22Rv1 (cell line): ENCODE results near the gene USB1.

ENCODE experiments used
- H3K27ac ChIP-seq: fragments of 450-650 bp; 2 replicates; pipeline ENCODE4 v1.5.1; 2017
- ZFX ChIP-seq: fragments of 450-650 bp; IDR thresholded peaks from 2 replicates; pipeline ENCODE4 v1.6.1; 2017; ENCODE audit warnings: antibody characterized with exemption, borderline replicate concordance
- TF ChIP-seq, protein P1 (sequence below): fragments of 450-650 bp; IDR thresholded peaks from 2 replicates; pipeline ENCODE4 v1.5.1; 2017; ENCODE audit warnings: mild to moderate bottlenecking

The USB1 gene

DNA sequence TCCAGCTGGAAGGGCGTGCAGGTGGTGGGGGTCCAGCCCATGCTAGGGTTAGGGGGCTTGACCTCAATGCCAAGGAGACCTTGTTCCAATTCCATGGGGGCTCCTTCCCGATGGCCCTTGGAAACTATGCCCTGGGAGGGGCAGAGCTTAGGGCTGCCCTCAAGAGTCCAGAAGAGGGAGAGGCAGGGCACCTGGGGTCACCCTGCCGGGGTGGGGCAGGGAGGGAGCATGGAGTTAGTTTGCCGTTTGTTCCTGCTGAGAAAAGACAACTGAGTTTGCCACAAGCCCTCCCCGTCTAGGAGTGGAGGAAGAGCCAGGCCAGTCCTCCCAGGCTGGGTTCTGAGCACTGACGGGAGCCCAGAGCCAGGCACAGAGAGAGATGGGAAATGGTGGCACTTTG, 45.7 kb downstream of the USB1 start:
- no peak overlapping the region for H3K27ac ChIP-seq
- no peak for TF ChIP-seq ZFX
- TF ChIP-seq, protein P1, sequence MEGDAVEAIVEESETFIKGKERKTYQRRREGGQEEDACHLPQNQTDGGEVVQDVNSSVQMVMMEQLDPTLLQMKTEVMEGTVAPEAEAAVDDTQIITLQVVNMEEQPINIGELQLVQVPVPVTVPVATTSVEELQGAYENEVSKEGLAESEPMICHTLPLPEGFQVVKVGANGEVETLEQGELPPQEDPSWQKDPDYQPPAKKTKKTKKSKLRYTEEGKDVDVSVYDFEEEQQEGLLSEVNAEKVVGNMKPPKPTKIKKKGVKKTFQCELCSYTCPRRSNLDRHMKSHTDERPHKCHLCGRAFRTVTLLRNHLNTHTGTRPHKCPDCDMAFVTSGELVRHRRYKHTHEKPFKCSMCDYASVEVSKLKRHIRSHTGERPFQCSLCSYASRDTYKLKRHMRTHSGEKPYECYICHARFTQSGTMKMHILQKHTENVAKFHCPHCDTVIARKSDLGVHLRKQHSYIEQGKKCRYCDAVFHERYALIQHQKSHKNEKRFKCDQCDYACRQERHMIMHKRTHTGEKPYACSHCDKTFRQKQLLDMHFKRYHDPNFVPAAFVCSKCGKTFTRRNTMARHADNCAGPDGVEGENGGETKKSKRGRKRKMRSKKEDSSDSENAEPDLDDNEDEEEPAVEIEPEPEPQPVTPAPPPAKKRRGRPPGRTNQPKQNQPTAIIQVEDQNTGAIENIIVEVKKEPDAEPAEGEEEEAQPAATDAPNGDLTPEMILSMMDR, result no peak

DNA sequence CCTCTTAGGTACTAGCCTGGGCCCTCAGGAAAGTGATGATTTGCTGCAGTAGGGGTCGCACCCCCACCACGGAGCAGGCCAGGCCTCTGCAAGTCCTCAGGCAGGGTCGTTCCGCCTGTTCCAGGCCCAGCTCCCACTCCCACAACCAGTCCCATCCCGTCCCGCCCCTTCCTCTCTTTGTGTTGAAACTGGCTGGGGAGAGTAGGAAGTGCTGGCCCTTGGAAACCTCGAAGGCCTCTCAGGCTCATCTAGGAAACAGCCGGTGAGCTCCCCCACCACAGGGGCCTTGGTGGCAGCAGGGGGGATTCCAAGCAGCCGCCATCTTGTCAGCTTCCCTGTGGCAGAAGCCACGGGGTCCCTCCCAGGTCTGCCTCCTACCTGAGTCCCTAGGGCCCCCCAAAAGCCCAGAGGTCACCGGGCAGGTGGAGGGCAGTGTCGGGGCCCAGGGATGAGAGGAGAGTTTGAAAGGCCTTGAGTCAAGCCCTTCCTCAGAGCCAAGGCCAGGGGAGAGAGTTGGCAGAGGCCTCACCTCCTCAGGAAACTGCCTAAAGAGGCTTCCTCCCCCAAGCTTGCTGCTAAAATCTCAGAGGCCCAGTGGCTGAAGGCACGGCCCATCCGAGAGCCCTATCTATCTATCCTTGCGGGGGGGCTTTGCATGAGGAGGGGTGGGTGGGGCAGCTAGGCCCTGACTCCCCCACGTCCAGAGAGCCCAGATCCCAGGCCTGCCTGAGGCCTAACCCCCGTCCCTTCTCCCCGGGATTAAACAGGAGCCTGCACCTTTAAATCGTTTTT, 46.5 kb downstream of the USB1 start:
- H3K27ac ChIP-seq, result no peak overlapping the region
- TF ChIP-seq, protein P1, result no peak
- no peak for TF ChIP-seq ZFX

DNA sequence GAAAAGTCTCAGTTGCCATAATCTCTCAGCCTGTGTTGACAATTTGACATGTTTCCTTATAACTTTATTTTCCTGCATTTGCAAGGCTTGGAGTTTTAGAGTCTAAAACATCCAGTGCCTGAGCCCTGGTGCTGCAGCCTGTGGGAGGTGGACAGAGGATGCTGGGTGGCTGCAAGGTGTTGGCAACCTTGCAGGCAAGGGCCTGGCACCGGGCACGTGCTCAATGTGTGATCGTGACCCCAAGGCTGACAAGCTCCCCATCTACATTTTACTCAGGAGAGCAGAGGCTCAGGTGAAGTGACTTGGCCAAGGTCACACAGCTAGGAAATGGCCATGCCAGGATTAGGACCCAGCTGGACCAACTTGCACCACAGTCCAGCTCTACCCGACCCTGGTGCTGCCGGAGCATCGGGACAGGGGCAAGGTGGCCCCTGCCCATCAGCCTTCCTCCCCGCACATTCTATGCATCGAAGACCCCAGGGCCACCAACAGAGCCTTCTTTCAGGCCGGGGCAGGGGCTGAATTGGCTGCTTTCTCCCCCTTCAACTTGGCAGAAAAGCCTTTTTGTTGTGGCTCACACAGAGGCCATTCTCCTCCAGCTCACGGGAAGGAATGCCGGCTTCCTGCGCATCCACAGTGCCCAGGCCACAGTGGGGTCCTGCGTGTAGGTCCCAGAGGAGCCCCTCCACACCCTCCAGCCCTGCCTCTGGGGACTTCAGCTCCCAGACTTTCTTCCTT, 47.5 kb downstream of the USB1 start:
- H3K27ac ChIP-seq, result no peak overlapping the region
- TF ChIP-seq, protein P1, result no peak

DNA sequence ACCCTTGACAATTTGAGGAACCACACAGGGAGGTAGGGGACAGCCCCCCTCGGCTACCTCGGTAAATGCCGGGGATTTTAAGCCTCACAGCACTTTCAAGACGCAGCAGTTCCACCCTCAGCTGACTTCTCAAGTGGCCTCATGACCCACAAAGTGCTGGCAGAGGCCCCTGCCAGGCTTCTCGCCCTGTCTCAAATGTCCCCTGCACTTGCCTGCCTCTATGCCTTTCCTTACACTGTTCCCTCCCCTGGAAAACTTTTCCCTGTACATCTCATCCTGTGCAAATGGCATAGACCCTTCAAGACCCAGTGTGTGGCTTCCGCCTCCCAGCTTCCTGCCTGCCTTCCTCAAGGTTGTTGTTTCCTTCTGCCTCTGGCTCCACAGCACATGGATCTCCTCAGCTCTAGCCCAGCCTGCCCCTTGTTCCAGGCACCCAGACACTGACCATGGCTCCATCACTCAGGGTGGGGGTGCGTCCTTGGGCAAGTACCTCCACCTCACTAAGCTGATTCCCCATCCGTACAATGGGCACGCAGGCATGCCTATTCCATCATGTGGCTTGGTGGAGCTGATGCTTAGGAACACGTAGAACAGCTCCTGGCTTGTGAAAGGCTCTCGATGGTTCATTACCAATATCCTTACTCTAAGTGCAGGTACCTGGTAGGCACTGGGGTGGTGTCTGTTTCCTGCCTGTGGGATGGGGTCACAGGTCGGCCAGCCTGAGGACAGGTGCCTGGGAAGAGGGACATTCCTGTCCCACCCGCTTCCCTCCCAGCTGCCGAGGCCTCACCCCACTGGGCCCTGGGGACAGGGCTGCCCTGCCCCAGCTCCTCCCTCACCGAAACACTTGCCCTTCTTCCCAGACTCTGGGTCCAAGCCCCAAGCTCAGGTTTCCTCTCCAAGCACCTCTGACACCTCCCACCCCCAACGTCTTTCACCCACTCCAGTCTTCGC, 48.3 kb downstream of the USB1 start:
- TF ChIP-seq, protein P1, result no peak
- no peak for TF ChIP-seq ZFX
- H3K27ac ChIP-seq, result no peak overlapping the region

DNA sequence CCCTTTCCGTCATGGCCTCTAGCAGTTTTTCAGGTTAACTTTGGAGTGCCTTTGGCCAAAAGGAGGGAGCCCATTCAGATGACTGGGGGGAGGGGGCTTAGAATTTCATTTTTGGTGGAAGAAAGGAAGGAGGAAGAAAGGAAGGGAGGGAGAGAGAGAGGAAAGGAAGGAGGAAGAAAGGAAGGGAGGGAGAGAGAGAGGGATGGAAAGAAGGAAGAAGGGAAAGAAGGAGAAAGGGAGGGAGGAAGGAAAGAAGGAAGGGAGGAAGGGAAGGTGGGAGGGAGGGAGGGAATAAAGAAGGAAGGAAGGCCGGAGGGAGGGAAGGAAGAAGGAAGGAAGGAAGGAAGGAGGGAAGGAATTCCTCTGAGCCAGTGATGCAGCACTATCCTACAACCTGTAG, 50.1 kb downstream of the USB1 start:
- H3K27ac ChIP-seq, result no peak overlapping the region
- no peak for TF ChIP-seq ZFX
- TF ChIP-seq, protein P1, result no peak

DNA sequence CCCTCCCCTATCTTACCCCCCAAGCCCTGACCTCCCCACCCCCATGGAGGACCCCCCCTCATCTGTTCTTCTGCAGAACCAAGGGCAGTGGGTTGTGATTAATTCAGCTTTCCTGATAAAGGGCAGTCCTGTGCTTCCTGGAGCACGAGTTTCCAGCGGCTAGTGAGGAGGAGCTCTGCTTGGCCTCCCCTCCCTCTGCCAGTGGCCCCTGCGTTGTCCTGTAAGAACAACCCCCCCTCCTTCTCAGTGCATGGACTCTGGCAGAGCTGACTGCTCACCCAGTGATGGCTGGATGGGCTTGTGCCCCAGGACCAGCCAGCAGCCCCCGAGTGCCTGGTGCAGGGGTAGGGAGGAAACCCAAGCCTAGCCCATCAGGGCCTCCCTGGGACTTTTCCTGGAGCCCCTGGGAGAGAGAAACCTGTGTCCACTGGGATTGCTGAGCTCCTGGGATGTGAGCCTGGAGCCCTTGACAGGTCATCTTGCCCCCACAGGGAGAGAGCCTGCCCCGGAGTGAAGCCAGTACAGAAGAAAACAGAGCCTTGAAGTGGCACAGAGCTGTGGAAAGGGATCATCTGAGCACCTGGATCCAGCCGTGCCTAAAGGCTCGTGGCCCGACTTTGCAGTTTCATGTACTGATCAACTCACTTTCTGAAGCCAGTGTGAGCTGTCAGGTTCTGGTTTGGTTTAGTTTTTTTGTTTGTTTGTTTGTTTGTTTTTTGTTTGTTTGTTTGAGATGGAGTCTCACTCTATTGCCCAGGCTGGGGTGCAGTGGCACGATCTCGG, 50.8 kb downstream of the USB1 start:
- TF ChIP-seq ZFX, result no peak
- TF ChIP-seq, protein P1, result no peak
- no peak overlapping the region for H3K27ac ChIP-seq
